ENCODE data around the gene NAA60.

DNA sequence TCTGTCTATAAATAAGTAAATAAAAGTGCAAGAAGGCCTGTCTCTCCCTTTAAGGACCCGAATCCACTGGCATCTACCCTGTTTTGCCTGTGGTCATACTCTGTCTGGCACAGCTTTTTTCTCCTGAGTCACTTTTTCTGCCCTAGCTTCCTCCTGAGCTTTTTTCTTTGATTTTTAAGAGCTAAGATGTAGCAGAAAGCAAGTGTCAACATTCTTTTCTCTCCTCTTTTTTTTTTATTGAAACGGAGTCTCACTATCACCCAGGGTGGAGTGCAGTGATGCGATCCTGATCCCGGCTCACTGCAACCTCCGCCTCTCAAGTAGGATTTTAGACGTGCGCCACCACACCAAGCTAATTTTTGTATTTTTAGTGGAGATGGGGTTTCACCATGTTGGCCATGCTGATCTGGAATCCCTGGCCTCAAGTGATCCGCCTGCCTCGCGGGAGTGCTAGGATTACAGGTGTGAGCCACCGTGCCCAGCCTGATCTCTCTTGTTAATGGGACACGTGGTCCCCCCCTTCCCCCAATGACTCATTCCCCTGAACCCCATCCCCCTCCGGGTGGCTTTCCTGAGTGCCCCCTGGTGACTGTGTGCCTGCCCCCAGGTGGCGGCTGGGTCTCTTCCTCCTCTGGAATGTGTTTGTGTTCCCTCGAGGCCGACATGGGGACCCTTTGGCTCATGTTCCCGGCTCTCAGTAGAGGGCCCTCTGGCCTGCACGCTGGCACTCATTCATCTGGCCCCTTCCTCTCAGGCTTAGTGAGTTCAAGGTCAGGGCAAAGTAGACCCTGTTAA lies 37.6 kb downstream of the NAA60 start:
- TF ChIP-seq, protein P1, sequence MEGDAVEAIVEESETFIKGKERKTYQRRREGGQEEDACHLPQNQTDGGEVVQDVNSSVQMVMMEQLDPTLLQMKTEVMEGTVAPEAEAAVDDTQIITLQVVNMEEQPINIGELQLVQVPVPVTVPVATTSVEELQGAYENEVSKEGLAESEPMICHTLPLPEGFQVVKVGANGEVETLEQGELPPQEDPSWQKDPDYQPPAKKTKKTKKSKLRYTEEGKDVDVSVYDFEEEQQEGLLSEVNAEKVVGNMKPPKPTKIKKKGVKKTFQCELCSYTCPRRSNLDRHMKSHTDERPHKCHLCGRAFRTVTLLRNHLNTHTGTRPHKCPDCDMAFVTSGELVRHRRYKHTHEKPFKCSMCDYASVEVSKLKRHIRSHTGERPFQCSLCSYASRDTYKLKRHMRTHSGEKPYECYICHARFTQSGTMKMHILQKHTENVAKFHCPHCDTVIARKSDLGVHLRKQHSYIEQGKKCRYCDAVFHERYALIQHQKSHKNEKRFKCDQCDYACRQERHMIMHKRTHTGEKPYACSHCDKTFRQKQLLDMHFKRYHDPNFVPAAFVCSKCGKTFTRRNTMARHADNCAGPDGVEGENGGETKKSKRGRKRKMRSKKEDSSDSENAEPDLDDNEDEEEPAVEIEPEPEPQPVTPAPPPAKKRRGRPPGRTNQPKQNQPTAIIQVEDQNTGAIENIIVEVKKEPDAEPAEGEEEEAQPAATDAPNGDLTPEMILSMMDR (conservative IDR thresholded peaks at IDR 0.05; ENCODE audit: low read depth, low read length), result no peak
- TF ChIP-seq EZH2 (IDR thresholded peaks at IDR 0.05; ENCODE audit: borderline replicate concordance, low read depth, low read length, poor library complexity, severe bottlenecking), result no peak
